SK-N-SH treated with all-trans-retinoic acid at 6 μM for 48 hours (cell line): ENCODE results near the gene CTPS2.

Experiments
- ESRRG ChIP-seq: fragments of 250-450 bp; sonication (Bioruptor Pico); IDR thresholded peaks from 2 replicates; pipeline ENCODE4 v1.6.1; 2021; ENCODE audit warnings: mild to moderate bottlenecking
- TOX ChIP-seq: fragments of 250-450 bp; sonication (Bioruptor Pico); IDR thresholded peaks from 2 replicates; pipeline ENCODE4 v1.8.0; 2021; ENCODE audit warnings: mild to moderate bottlenecking, moderate library complexity, borderline replicate concordance
- ZFP3 ChIP-seq: fragments of 250-450 bp; sonication (Bioruptor Pico); IDR thresholded peaks from 2 replicates; pipeline ENCODE4 v1.5.0; 2020; ENCODE audit warnings: mild to moderate bottlenecking, moderate library complexity
- TF ChIP-seq, protein P1 (sequence below): fragments of 250-450 bp; sonication (Bioruptor Pico); IDR thresholded peaks from 2 replicates; pipeline ENCODE4 v1.8.0; 2020; ENCODE audit warnings: mild to moderate bottlenecking, moderate library complexity, borderline replicate concordance

DNA sequence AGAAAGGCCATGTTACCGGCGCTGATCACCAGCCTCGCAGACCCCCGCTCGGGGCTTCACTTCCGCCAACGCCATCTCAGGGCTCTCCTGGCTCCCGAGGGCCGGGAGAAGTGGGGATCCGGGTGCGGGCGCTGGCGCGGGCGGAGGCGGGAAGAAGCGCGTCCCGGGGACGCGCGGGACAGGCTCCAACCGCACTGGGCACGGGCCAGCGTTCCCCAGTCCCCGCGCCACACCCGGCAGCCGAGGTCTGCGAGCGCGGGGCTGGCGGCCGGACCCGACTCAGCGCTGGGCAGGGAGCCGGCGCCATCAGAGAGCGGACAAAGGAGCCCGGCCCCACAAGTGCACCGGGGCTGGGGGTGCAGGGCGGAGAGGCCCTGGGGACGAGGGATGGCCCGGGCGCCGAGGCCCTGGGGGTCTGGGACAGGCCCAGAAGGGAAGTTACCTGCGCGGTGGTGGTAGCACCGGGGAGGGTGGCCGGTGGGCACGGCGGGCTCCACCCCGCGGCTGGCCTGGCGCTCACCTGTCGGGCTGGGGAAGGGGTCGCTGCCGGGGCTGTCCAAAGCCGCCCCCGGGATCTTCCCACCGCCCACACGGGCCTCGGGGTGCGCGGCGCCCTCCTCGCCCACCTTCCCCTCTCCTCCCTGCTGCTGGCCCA lies 449 bp downstream of the CTPS2 start:
- no peak for TF ChIP-seq ESRRG (CRISPR knock-in tag)
- TF ChIP-seq, protein P1, sequence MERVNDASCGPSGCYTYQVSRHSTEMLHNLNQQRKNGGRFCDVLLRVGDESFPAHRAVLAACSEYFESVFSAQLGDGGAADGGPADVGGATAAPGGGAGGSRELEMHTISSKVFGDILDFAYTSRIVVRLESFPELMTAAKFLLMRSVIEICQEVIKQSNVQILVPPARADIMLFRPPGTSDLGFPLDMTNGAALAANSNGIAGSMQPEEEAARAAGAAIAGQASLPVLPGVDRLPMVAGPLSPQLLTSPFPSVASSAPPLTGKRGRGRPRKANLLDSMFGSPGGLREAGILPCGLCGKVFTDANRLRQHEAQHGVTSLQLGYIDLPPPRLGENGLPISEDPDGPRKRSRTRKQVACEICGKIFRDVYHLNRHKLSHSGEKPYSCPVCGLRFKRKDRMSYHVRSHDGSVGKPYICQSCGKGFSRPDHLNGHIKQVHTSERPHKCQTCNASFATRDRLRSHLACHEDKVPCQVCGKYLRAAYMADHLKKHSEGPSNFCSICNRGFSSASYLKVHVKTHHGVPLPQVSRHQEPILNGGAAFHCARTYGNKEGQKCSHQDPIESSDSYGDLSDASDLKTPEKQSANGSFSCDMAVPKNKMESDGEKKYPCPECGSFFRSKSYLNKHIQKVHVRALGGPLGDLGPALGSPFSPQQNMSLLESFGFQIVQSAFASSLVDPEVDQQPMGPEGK (CRISPR knock-in tag) = no peak
- no peak for TF ChIP-seq ZFP3 (CRISPR knock-in tag)
- no peak for TF ChIP-seq TOX
